Mesothelial cell of epicardium (in vitro differentiated cells): ENCODE results near the gene DFFB. TPM values are rescaled to one million over a fixed set of nuclear protein-coding genes. Genes with fewer than 3 reads are reported as not detected.

Experiments
- DNase-seq, 2 experiments: peaks; one replicate each; pipeline ENCODE4 v3.0.0; 2021; ENCODE audit warnings: low spot score in 2 of 2; ENCODE audit not compliant: unreplicated experiment in 2 of 2
- H3K27ac Mint-ChIP-seq: 2 replicates; pipeline ENCODE4 v1.8.0; 2021; ENCODE audit warnings: mixed read lengths
- H3K27me3 Mint-ChIP-seq: 2 replicates; pipeline ENCODE4 v1.8.0; 2021; ENCODE audit warnings: low read depth, mixed read lengths
- H3K36me3 Mint-ChIP-seq: 2 replicates; pipeline ENCODE4 v1.8.0; 2021; ENCODE audit warnings: mixed read lengths
- H3K4me1 Mint-ChIP-seq: 2 replicates; pipeline ENCODE4 v1.8.0; 2021; ENCODE audit warnings: mixed read lengths
- H3K4me3 Mint-ChIP-seq: 2 replicates; pipeline ENCODE4 v1.8.0; 2021; ENCODE audit warnings: mild to moderate bottlenecking, moderate library complexity, mixed read lengths
- H3K9me3 Mint-ChIP-seq: 2 replicates; pipeline ENCODE4 v1.8.0; 2021; ENCODE audit warnings: mixed read lengths
- total RNA-seq: library from RNA; stranded (reverse); gene quantifications from 3 replicates; pipeline ENCODE4 v1.2.1, GENCODE V29; 2021
- TF ChIP-seq, protein P1 (sequence below): fragments of 200-600 bp; sonication (generic); IDR thresholded peaks from one replicate; pipeline ENCODE4 v1.5.0; 2021; ENCODE audit warnings: antibody characterized with exemption; ENCODE audit not compliant: unreplicated experiment

Gene DFFB
- total RNA-seq, 1 donor from 2014 or later: 11.0 TPM

DNA sequence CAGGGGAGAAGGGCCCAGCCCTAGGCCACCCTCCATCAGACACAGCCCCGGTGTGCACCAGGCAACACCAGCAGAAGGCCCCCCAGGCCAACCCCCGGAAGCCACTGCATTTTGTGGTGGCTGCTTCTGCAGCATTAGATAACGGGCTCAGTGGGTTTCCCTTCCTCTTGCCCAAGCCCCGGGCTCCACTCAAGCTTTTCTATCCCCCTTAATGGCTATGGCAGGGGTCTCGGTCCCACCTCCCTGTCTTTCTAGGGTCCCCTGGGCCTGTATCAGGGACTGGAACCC, 23.9 kb downstream of the DFFB start:
- Mint-ChIP-seq H3K4me3 (no peak overlapping the region), H3K36me3 (peaks cover 45% of the 10 kb centered on the region), H3K9me3 (peaks cover 16% of the 10 kb centered on the region), H3K4me1 (no peaks in the 10 kb centered on the region), H3K27me3 (no peaks in the 10 kb centered on the region), H3K27ac (no peak overlapping the region)
- TF ChIP-seq, protein P1, sequence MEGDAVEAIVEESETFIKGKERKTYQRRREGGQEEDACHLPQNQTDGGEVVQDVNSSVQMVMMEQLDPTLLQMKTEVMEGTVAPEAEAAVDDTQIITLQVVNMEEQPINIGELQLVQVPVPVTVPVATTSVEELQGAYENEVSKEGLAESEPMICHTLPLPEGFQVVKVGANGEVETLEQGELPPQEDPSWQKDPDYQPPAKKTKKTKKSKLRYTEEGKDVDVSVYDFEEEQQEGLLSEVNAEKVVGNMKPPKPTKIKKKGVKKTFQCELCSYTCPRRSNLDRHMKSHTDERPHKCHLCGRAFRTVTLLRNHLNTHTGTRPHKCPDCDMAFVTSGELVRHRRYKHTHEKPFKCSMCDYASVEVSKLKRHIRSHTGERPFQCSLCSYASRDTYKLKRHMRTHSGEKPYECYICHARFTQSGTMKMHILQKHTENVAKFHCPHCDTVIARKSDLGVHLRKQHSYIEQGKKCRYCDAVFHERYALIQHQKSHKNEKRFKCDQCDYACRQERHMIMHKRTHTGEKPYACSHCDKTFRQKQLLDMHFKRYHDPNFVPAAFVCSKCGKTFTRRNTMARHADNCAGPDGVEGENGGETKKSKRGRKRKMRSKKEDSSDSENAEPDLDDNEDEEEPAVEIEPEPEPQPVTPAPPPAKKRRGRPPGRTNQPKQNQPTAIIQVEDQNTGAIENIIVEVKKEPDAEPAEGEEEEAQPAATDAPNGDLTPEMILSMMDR: no peak
- no peak for DNase-seq

DNA sequence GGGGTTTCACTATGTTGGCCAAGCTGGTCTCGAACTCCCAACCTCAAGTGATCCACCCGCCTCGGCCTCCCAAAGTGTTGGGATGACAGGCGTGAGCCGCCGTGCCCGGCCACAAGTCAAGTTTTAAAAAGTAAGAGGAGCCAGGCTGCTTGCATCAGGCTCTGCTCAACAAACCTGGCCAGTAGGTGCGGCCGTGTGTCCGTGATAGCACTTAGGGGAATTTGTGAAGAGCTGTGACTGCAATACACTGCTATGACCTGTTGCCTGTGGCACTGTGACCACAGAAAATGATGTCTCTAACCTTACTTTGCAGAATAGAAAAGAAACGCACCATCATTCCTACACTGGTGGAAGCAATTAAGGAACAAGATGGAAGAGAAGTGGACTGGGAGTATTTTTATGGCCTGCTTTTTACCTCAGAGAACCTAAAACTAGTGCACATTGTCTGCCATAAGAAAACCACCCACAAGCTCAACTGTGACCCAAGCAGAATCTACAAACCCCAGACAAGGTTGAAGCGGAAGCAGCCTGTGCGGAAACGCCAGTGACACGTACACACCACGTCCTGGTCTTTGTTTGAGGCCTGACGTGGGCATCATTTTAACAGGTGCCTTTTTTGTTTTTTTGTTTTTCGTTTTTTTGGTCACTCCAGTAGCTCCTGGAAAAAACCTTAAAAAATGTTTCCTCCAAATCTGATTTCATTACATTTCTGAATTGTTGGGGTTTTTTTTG, 26.1 kb downstream of the DFFB start:
- no peak for DNase-seq
- Mint-ChIP-seq H3K36me3 (peaks cover 42% of the 10 kb centered on the region), H3K9me3 (peaks cover 14% of the 10 kb centered on the region), H3K4me1 (no peaks in the 10 kb centered on the region), H3K4me3 (no peak overlapping the region), H3K27me3 (no peaks in the 10 kb centered on the region), H3K27ac (no peak overlapping the region)
- TF ChIP-seq, protein P1: no peak

DNA sequence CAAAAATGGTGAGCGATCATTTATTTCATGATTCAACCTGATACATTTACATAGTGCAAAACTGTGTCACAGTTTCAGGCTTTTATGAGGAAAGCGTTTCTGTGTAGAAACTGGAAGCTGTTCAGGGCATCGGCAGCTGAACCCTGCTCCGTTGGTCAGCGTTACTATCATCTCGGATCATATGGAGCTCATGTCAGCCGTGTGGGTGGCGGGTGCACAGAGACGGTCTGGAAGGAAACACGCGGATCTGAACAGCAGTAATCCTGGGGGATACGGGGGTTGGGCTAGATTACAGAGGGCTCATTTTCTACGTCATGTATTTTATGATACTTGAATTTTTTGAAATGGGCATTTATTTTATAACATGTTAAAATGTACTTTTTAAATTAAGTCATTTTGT, 27.7 kb downstream of the DFFB start:
- Mint-ChIP-seq H3K36me3 (peaks cover 34% of the 10 kb centered on the region), H3K9me3 (no peaks in the 10 kb centered on the region)
- no peak for DNase-seq

DNA sequence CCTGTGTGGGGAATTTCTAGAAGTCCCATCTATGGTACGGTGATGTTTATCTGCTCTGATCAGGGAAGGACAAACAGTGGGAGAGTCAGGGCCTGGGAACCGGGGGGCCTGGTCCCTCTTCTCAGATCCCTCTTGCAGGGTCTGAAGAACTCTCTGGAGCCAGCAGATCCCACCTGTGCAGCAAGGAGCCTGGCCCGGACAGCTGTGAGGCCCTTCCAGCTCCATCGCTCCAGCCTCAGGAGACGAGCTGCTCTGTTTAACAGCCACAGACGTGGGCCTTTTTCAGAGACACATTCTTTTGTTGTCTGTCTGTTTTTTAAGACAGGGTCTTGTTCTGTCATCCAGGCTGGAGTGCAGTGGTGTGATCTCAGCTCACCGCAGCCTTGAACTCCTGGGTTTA, 28.3 kb downstream of the DFFB start:
- Mint-ChIP-seq H3K36me3 (peaks cover 35% of the 10 kb centered on the region), H3K4me1 (no peaks in the 10 kb centered on the region), H3K27ac (no peak overlapping the region), H3K9me3 (no peaks in the 10 kb centered on the region), H3K4me3 (no peak overlapping the region), H3K27me3 (no peaks in the 10 kb centered on the region)
- TF ChIP-seq, protein P1: no peak
- no peak for DNase-seq

More for the DNA sequence above, 27.7 kb downstream of the DFFB start:
- TF ChIP-seq, protein P1: no peak
- Mint-ChIP-seq H3K4me3 (no peak overlapping the region), H3K4me1 (no peaks in the 10 kb centered on the region), H3K27ac (no peak overlapping the region), H3K27me3 (no peaks in the 10 kb centered on the region)

DNA sequence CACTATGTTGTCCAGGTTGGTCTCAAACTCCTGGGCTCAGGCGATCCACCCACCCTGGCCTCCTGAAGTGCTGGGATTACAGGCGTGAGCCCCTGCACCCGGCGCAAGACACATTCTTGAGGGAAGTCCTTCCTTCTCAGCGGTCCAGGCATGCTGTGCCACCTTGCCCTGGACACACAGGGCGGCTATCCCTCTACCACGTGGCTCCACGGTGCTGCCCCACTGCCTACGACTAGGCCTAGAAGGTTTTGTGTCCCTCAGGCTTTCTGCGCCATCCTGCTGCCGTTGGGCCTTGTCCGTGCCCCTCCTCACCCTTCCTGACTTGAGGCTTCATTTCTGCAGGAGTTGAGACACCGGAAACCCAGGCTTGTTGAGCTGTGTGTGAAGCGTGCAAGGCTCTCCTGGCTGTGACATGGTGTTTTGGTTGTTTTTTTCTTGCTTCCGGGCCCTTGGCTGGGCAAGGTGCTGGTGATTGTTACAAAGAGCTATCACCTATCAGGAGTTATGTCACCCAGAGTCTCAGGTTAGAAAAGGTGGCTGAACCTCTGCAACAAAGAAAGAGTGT, 28.9 kb downstream of the DFFB start:
- H3K27ac Mint-ChIP-seq: peak overlapping the region; percentile 23
- peaks cover 35% of the 10 kb centered on the region for H3K36me3 Mint-ChIP-seq
- TF ChIP-seq, protein P1: no peak
- H3K4me1 Mint-ChIP-seq: no peaks in the 10 kb centered on the region
- H3K9me3 Mint-ChIP-seq: no peaks in the 10 kb centered on the region
- no peak for DNase-seq
- H3K27me3 Mint-ChIP-seq: no peaks in the 10 kb centered on the region
- H3K4me3 Mint-ChIP-seq: no peak overlapping the region
